Panc1 (cell line): Measurements from ENCODE around the gene SLX4IP. TPM values are rescaled to one million over a fixed set of nuclear protein-coding genes. Genes with fewer than 3 reads are reported as not detected.

Experiments used
- ATAC-seq: fragments of 200-7000 bp; cut with Tn5 transposase; 2 replicates; pipeline ENCODE4 v1.9.1; 2020; ENCODE audit warnings: mild to moderate bottlenecking, moderate library complexity
- BruUV-seq: library from RNA; stranded (reverse); fragments of 400-500 nt; replicated peaks from 2 replicates; lab custom pipeline; 2021; lab: Mats Ljungman, UMichigan
- CTCF ChIA-PET: fragments of 300-600 bp; sonication (Branson Sonifier 250); formaldehyde crosslinking; loops from one replicate; lab custom pipeline; 2022; ENCODE audit warnings: antibody characterized with exemption; lab: Charles Lee
- POLR2A ChIA-PET: fragments of 300-600 bp; sonication (Branson Sonifier 250); formaldehyde crosslinking; loops from one replicate; lab custom pipeline; 2022; ENCODE audit warnings: antibody characterized with exemption; lab: Charles Lee
- DNase-seq: peaks from one replicate; pipeline ENCODE4 v3.0.0-alpha.2; 2010; ENCODE audit warnings: low read depth, low spot score
- H3K27ac ChIP-seq: 2 replicates; pipeline ENCODE4 v1.5.1; 2011; ENCODE audit warnings: mild to moderate bottlenecking, low read length, inconsistent platforms
- H3K27me3 ChIP-seq: fragments of 200-500 bp; sonication (Bioruptor generic); 2 replicates; pipeline ENCODE4 v1.6.0; 2014; ENCODE audit warnings: low read length, inconsistent platforms; ENCODE audit not compliant: control insufficient read depth, insufficient read depth
- H3K36me3 ChIP-seq: fragments of 200-500 bp; sonication (Bioruptor generic); 2 replicates; pipeline ENCODE4 v1.5.1; 2014; ENCODE audit warnings: inconsistent platforms, mild to moderate bottlenecking, low read length, moderate library complexity; ENCODE audit not compliant: control insufficient read depth, insufficient read depth
- H3K4me1 ChIP-seq: 2 replicates; pipeline ENCODE4 v1.5.1; 2011; ENCODE audit warnings: inconsistent platforms, mild to moderate bottlenecking, low read length, moderate library complexity; ENCODE audit not compliant: control insufficient read depth, insufficient read depth
- H3K4me3 ChIP-seq, 2 experiments: 2 replicates each; pipeline ENCODE4 v1.5.1; 2011 to 2012; ENCODE audit warnings: low read depth in 2 of 2, low read length in 2 of 2, mild to moderate bottlenecking in 2 of 2, inconsistent platforms in 1 of 2, moderate library complexity in 1 of 2
- H3K9me3 ChIP-seq: fragments of 200-500 bp; sonication (Bioruptor generic); 2 replicates; pipeline ENCODE4 v1.5.1; 2014; ENCODE audit warnings: low read depth, mild to moderate bottlenecking, inconsistent platforms, low read length, moderate library complexity; ENCODE audit not compliant: control insufficient read depth, insufficient read depth
- POLR2AphosphoS5 ChIP-seq: IDR thresholded peaks from 2 replicates; pipeline ENCODE4 v1.6.1; 2012; ENCODE audit warnings: mild to moderate bottlenecking, low read depth, low read length, moderate library complexity
- SIN3A ChIP-seq: IDR thresholded peaks from 2 replicates; pipeline ENCODE4 v1.6.1; 2012; ENCODE audit warnings: low read depth, mild to moderate bottlenecking, low read length, moderate library complexity, borderline replicate concordance; ENCODE audit not compliant: insufficient read depth
- TCF7L2 ChIP-seq: IDR thresholded peaks from 2 replicates; pipeline ENCODE4 v1.6.1; 2011; ENCODE audit warnings: mild to moderate bottlenecking, low read depth, low read length, inconsistent platforms
- in situ Hi-C: cut with HindIII; loops from 2 replicates; pipeline ENCODE4 v1.10.0; 2016; ENCODE audit warnings: low sequenced_read_pairs, low pct_unique_long_range_greater_than_20kb
- intact Hi-C: fragments of 100-400 bp; cut with micrococcal nuclease; formaldehyde crosslinking; loops from one replicate; pipeline ENCODE4 v1.10.0; 2022; ENCODE audit not compliant: unreplicated experiment
- total RNA-seq: library from RNA; stranded (reverse); gene quantifications from one replicate; pipeline ENCODE4 v1.2.1, GENCODE V29; 2021; ENCODE audit not compliant: unreplicated experiment
- TF ChIP-seq, protein P1 (sequence below): fragments of 450-650 bp; IDR thresholded peaks from 2 replicates; pipeline ENCODE4 v1.5.1; 2017; ENCODE audit warnings: mild to moderate bottlenecking
- TF ChIP-seq, protein P2 (sequence below), 2 experiments: IDR thresholded peaks; 2 replicates each; pipeline ENCODE4 v1.6.1; 2011 to 2012; ENCODE audit warnings: low read depth in 2 of 2, control low read depth in 1 of 2, low read length in 1 of 2, mild to moderate bottlenecking in 1 of 2, moderate library complexity in 1 of 2; ENCODE audit not compliant: insufficient read depth in 1 of 2

SLX4IP gene
- total RNA-seq, 1 experiment from 2014 or later: 5.4 TPM

- Histone ChIP-seq H3K9me3 (no peaks in the 10 kb centered on the region), H3K4me3 (no peak overlapping the region), H3K27me3 (no peaks in the 10 kb centered on the region), H3K36me3 (no peaks in the 10 kb centered on the region; the same call in 1 of the 2 replicates), H3K4me1 (peaks cover 10% of the 10 kb centered on the region; the same call in 1 of the 2 replicates), H3K27ac (no peak overlapping the region)
- ATAC-seq (no peak), DNase-seq (no peak)
- BruUV-seq: no TSS peak
- in situ Hi-C loops: no loop called here
- intact Hi-C loops: no loop called here
- ChIA-PET POLR2A (no interaction called here), CTCF (no interaction called here)
- TF ChIP-seq POLR2AphosphoS5: no peak
- TF ChIP-seq, protein P1, sequence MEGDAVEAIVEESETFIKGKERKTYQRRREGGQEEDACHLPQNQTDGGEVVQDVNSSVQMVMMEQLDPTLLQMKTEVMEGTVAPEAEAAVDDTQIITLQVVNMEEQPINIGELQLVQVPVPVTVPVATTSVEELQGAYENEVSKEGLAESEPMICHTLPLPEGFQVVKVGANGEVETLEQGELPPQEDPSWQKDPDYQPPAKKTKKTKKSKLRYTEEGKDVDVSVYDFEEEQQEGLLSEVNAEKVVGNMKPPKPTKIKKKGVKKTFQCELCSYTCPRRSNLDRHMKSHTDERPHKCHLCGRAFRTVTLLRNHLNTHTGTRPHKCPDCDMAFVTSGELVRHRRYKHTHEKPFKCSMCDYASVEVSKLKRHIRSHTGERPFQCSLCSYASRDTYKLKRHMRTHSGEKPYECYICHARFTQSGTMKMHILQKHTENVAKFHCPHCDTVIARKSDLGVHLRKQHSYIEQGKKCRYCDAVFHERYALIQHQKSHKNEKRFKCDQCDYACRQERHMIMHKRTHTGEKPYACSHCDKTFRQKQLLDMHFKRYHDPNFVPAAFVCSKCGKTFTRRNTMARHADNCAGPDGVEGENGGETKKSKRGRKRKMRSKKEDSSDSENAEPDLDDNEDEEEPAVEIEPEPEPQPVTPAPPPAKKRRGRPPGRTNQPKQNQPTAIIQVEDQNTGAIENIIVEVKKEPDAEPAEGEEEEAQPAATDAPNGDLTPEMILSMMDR: no peak
- no peak for TF ChIP-seq SIN3A
- no peak for TF ChIP-seq TCF7L2
- TF ChIP-seq, protein P2, sequence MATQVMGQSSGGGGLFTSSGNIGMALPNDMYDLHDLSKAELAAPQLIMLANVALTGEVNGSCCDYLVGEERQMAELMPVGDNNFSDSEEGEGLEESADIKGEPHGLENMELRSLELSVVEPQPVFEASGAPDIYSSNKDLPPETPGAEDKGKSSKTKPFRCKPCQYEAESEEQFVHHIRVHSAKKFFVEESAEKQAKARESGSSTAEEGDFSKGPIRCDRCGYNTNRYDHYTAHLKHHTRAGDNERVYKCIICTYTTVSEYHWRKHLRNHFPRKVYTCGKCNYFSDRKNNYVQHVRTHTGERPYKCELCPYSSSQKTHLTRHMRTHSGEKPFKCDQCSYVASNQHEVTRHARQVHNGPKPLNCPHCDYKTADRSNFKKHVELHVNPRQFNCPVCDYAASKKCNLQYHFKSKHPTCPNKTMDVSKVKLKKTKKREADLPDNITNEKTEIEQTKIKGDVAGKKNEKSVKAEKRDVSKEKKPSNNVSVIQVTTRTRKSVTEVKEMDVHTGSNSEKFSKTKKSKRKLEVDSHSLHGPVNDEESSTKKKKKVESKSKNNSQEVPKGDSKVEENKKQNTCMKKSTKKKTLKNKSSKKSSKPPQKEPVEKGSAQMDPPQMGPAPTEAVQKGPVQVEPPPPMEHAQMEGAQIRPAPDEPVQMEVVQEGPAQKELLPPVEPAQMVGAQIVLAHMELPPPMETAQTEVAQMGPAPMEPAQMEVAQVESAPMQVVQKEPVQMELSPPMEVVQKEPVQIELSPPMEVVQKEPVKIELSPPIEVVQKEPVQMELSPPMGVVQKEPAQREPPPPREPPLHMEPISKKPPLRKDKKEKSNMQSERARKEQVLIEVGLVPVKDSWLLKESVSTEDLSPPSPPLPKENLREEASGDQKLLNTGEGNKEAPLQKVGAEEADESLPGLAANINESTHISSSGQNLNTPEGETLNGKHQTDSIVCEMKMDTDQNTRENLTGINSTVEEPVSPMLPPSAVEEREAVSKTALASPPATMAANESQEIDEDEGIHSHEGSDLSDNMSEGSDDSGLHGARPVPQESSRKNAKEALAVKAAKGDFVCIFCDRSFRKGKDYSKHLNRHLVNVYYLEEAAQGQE (IDR thresholded peaks at IDR 0.05; ENCODE audit: insufficient read depth in 1 of 2, low read depth in 2 of 2, low read length in 1 of 2): no peak
These were observed 226.2 kb downstream of the SLX4IP start for GRCh38 chr20:10661261-10661660.

GRCh38 chr20:10662151-10662550 is 227.0 kb downstream of the SLX4IP start:
- CTCF ChIA-PET: no interaction called here
- POLR2A ChIA-PET: no interaction called here
- H3K4me1 ChIP-seq: peaks cover 14% of the 10 kb centered on the region; the same call in 1 of the 2 replicates
- ATAC-seq (no peak), DNase-seq (no peak)
- TF ChIP-seq POLR2AphosphoS5: no peak
- TF ChIP-seq, protein P2 (IDR thresholded peaks at IDR 0.05; ENCODE audit: insufficient read depth in 1 of 2, low read depth in 2 of 2, low read length in 1 of 2): no peak
- no peak for TF ChIP-seq SIN3A
- no peak for TF ChIP-seq TCF7L2
- TF ChIP-seq, protein P1: no peak
- intact Hi-C loops (no loop called here), in situ Hi-C loops (no loop called here)
- H3K36me3 ChIP-seq: no peaks in the 10 kb centered on the region; the same call in 1 of the 2 replicates
- no TSS peak for BruUV-seq
- H3K9me3 ChIP-seq: no peaks in the 10 kb centered on the region
- H3K27ac ChIP-seq: no peak overlapping the region
- H3K4me3 ChIP-seq: no peak overlapping the region
- no peaks in the 10 kb centered on the region for H3K27me3 ChIP-seq
